NCI-H1092 (cell line): ENCODE results near the gene TNS3.
"Not testable (repeated sequence)": the region's sequence is repeated elsewhere in the genome, so short reads cannot be mapped to it uniquely, and the experiment has no call there.

Source experiments
- DNase-seq: peaks from one replicate; lab custom pipeline; 2025; lab: John Stamatoyannopoulos, UW

The TNS3 gene

GRCh38 chr7:47602272-47603004 lies 20.5 kb upstream of the TNS3 start:
- DNase-seq = no peak

DNA sequence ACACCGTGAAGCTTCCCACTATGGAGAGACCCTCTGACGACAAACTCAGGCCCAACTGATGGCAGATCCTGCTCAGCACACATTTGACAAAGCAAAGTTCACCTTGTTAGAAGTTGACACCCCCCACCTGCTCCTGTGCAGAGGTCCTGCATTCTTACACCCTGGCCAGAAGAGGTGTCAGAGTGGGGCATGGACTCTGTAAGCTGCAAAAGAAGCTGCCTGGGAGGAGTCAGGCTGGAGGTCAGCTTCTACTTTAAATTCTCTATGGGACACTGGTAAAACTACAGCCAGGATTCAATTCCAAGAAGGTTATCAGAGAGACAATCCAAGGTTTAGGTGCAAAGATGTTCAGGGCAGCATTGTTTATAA lies 20.0 kb upstream of the TNS3 start:
- no peak for DNase-seq

DNA sequence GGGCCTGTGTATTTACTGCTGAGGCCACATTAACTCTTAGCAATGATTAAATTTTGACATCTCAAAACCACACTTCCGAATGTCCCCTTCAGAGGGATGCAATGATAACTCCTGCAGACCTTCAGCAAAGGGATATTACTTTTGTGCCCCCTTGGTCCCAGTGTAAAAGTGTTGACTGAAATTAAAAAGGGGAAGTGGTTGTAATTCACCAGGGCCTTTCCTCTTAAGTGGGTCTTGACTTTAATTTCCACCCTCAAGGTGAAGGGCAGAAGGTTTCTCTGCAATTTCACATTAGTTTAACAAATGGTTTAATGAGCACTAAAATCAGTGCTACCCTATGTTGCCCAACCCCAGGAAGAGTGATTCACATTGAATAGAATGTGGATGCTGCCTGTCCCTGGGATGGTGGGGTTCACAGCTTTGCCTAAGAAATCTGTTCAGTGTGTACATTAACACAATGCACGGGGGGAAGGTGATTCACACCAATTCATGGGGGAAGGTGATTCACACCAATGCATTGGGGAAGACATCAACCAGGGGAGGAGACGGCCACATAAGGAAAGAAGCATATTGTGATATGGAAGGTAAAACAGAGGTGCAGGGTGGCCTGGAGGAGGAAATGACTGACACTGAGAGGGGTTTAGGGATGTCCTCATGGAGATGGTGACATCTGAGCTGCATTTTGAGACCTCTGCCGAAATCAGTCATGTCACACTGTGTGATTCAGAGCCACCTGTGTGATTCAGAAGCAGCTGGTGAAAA lies 19.4 kb upstream of the TNS3 start:
- no peak for DNase-seq

DNA sequence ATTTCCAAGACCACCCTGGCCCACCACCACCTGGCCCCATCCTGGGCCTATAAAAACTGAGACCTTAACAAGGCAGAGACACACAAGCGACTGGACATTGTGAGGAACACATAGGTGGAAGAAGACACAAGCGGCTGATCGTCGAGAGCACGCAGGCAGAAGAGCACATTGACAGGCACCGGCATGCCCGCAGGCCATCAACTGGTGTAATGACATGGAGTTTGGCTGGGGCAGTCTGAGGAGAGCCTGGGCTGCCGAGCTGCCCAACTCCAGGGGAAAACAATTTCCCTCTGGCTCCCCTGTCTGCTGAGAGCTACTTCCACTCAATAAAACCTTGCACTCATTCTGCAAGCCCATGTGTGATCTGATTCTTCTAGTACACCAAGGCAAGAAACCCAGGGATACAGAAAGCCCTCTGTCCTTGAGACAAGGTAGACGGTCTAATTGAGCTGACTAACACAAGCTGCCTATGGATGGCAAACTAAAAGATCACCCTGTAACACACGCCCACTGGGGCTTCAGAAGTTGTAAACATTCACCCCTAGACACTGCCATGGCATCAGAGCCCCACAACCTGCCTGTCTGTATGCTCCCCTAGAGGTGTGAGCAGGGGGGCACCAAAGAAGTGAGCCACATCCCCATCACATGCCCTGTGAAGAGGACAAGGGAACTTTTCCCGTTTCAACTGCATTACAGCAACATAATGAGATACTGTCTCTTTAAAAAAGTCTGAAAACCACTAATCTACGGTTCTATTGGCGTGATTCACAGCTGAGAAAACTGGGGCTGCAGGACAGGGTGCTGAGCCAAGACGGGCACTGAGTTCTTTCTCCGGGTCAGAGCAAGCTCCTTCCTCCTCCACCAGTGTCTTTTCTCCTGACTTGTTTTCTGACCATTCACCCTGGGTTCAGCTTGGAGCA lies 18.5 kb upstream of the TNS3 start:
- no peak for DNase-seq

DNA sequence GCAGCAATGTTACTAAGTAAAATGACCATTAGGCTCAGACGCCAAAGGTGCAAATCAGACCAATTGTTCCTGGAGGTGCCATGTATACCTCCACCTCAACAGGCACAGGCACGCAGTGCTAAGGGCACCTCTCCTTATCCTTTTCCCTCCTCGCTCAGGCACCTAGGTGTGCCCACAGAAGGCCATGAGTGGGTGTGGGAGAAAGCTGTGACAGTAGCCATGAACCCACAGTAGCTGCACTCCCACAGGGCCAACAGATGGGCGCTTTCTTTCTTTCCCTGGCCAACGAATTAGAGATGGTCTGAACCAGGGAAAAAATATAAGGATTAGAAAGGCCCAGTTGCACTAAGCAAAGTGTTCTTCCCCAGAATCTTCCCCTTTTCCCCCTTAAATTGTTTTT lies 15.5 kb upstream of the TNS3 start:
- DNase-seq = no peak

- no peak for DNase-seq
Measured at GRCh38 chr7:47596502-47597202, 14.7 kb upstream of the TNS3 start.

- no peak for DNase-seq
Measured at GRCh38 chr7:47594406-47594805, 12.5 kb upstream of the TNS3 start.

- no peak for DNase-seq
Measured at GRCh38 chr7:47591655-47592572, 10.0 kb upstream of the TNS3 start.

DNA sequence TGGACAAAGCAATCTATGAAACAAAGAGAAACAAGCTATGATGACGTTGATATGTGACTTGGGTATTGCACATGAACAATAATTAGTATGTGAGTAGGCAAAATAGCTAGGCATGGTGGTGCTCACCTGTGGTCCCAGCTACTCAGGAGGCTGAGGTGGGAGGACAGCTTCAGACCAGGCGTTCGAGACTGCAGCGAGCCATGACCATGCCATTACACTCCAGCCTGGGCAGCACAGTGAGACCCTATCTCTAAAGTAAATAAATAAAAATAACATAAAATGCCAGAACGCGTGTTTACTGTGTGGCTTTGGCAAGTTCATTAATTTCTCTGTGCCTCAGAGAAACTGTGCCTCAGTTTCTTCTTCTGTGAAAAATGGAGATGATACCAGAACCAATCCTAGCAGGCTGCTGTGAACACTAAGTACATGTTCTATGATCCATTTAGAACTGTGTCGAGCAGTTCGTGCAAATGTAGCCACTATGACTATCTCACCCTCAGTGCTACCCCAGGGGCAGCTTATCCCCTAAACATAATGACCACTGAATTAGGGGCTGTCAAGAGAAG lies 9.3 kb upstream of the TNS3 start:
- DNase-seq = no peak

- DNase-seq = not testable (repeated sequence)
Measured at GRCh38 chr7:47590215-47590614, 8.3 kb upstream of the TNS3 start.

GRCh38 chr7:47588704-47589225 lies 6.9 kb upstream of the TNS3 start:
- DNase-seq = no peak

- no peak for DNase-seq
Measured at GRCh38 chr7:47587976-47588375, 6.1 kb upstream of the TNS3 start.

DNA sequence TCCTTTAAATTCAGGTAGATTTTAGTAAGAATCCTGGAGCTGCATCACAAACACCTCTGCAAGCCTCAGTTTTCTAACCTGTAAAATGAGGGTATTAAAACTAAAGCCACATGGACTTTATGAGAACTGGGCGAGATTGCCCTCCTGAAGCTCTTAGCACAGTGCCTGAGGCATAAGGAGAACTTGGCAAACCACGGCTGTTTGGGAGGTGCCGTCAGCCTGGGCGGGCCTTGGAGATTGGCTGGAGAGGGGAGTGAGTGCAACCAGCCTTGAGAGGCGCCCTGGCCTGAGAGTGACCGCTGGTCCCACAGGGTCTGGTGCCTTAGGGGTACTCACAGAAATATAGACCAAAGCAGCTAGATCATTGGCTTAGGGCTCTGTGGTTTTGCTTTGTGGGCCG lies 5.4 kb upstream of the TNS3 start:
- no peak for DNase-seq

DNA sequence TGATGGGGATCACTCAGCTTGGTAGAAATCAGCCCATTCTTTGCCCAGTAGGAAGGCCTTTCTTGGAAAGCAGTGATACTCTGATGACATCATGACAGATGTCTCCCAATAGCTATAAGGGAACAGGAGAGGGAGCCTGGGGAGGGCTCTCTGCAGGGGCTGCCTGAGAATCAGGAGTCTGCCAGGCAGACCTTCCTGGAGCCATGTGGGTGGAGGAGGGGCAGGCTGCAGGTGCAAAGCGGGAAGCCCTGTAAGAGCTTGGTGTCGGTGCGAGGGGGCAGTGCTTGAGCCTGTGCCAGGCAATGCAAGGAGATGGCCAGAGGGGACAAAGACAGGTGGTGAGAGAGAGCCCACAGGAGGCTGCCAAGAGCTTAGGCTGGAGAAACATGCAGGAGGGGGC lies 5.0 kb upstream of the TNS3 start:
- DNase-seq = no peak

DNA sequence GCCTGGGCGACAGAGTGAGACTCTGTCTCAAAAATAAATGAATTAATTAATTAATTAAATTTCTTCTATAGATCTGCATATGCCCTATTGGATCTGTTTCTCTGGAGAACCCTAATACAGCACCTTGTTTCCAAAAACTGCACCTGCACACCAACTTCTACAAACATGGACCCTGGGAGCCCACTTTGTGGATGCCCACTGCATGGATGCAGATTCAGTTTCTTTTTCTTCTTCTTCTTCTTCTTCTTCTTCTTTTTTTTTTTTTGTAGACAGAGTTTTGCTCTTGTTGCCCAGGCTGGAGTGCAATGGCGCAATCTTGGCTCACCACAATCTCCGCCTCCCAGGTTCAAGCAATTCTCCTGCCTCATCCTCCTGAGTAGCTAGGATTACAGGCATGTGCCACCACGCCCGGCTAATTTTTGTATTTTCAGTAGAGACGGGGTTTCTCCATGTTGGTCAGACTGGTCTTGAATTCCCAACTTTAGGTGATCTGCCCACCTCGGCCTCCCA lies 4.3 kb upstream of the TNS3 start:
- not testable (repeated sequence) for DNase-seq

- DNase-seq = no peak
Measured at GRCh38 chr7:47584536-47584895, 2.6 kb upstream of the TNS3 start.

DNA sequence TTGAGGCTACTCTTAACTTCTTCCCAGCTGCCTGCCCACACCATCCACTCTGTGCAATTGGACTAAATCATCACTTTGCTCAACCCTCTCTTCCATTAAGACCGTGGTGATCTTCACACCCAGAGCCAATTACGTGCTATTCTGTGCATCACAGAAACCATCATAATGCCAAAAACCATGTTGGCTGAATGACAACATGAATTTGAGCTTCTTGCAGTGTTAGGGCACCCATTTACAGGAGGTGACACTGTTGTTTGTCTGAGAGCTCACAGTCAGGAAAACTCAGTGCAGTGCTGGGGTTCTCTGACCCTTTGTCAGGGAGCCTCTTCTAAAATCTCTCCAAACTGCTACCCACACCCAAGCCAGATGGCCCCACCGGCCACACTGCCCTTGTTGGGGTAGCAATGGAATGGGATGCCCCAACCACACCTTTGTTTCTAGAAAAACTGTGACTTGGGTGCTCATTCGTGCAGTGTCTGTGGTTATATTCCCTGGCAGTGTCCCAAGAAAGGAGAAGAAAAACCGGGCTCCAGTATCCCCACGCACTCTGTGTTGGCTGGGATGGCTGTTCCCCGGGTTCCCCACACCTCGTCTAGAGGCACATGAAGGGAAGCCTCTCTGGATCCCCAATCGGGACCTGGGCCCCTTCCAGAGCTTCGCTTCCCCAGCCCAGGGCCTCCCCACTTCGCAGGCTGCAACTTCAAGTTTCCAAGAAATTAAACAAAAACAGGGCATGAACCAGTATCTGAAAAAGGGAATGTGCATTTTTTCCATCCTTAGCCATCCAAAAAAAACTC lies 2.0 kb upstream of the TNS3 start:
- no peak for DNase-seq

GRCh38 chr7:47582764-47583738 lies 1.1 kb upstream of the TNS3 start:
- DNase-seq = no peak
